Effector CD8-positive, alpha-beta T cell (primary cell): ENCODE data around the gene AKAP8L.
A peak's percentile ranks its signal among the peaks of the same experiment; 100 is the strongest.
"Not testable (repeated sequence)": the region's sequence is repeated elsewhere in the genome, so short reads cannot be mapped to it uniquely, and the experiment has no call there.

Source experiments
- DNase-seq: peaks from one replicate; lab custom pipeline; 2025; lab: John Stamatoyannopoulos, UW

Gene AKAP8L

GRCh38 chr19:15379083-15379998 is 39.4 kb downstream of the AKAP8L start, which contains the start of gene AKAP8:
Gene AKAP8 (minus strand): TSS chr19:15379787. CDS start chr19:15379731, 56 bp downstream.
- peak; percentile 95 for DNase-seq

- peak; percentile 18 for DNase-seq
Observed at GRCh38 chr19:15378534-15379082, 40.2 kb downstream of the AKAP8L start.

GRCh38 chr19:15374796-15375440 is 43.9 kb downstream of the AKAP8L start:
- no peak for DNase-seq

- DNase-seq = no peak
Observed at GRCh38 chr19:15374105-15374651, 44.6 kb downstream of the AKAP8L start.

GRCh38 chr19:15373644-15374043 is 45.1 kb downstream of the AKAP8L start:
- no peak for DNase-seq

- DNase-seq = no peak
Observed at GRCh38 chr19:15372891-15373301, 45.9 kb downstream of the AKAP8L start.

- DNase-seq = no peak
Observed at GRCh38 chr19:15372470-15372869, 46.3 kb downstream of the AKAP8L start.

- DNase-seq = no peak
Observed at GRCh38 chr19:15371786-15372380, 46.9 kb downstream of the AKAP8L start.

GRCh38 chr19:15371119-15371518 is 47.7 kb downstream of the AKAP8L start:
- no peak for DNase-seq

- no peak for DNase-seq
Observed at GRCh38 chr19:15369594-15369891, 49.2 kb downstream of the AKAP8L start.

- no peak for DNase-seq
Observed at GRCh38 chr19:15368798-15369593, 49.8 kb downstream of the AKAP8L start.

GRCh38 chr19:15368051-15368632 is 50.6 kb downstream of the AKAP8L start:
- DNase-seq = no peak

- DNase-seq = no peak
Observed at GRCh38 chr19:15367439-15367838, 51.3 kb downstream of the AKAP8L start.

GRCh38 chr19:15365264-15365663 is 53.5 kb downstream of the AKAP8L start:
- DNase-seq = no peak

GRCh38 chr19:15363791-15364190 is 55.0 kb downstream of the AKAP8L start:
- DNase-seq = not testable (repeated sequence)

- not testable (repeated sequence) for DNase-seq
Observed at GRCh38 chr19:15363048-15363447, 55.7 kb downstream of the AKAP8L start.

GRCh38 chr19:15360015-15360414 is 58.8 kb downstream of the AKAP8L start:
- DNase-seq = not testable (repeated sequence)

- DNase-seq = no peak
Observed at GRCh38 chr19:15358918-15359317, 59.9 kb downstream of the AKAP8L start.

GRCh38 chr19:15357906-15358305 is 60.9 kb downstream of the AKAP8L start:
- DNase-seq = no peak

- no peak for DNase-seq
Observed at GRCh38 chr19:15354566-15355296, 64.1 kb downstream of the AKAP8L start.
